ENCODE data around the gene LDLRAD3.

GRCh38 chr11:36161572-36161971 is 217.7 kb downstream of the LDLRAD3 start:
- TF ChIP-seq CTCF (IDR thresholded peaks at IDR 0.05; ENCODE audit: insufficient read depth, low read depth, low read length) (no peak), EZH2 (IDR thresholded peaks at IDR 0.05; ENCODE audit: insufficient read depth, low read length) (no peak)
